HCT116 (cell line): ENCODE results near the gene ANKRD29. TPM values are rescaled to one million over a fixed set of nuclear protein-coding genes. Genes with fewer than 3 reads are reported as not detected.

ENCODE experiments used
- ATAC-seq: fragments of 200-7000 bp; cut with Tn5 transposase; 2 replicates; pipeline ENCODE4 v1.9.1; 2020; ENCODE audit warnings: mild to moderate bottlenecking, moderate library complexity
- BruUV-seq: library from RNA; stranded (reverse); fragments of 400-500 nt; replicated peaks from 2 replicates; lab custom pipeline; 2021; lab: Mats Ljungman, UMichigan
- CTCF ChIA-PET: fragments of 300-600 bp; sonication (Branson Sonifier 250); formaldehyde crosslinking; loops from one replicate; lab custom pipeline; 2021; ENCODE audit warnings: antibody characterized with exemption; lab: Charles Lee
- POLR2A ChIA-PET: fragments of 300-600, 350-600 bp; sonication (Branson Sonifier 250); formaldehyde crosslinking; loops from one replicate; lab custom pipeline; 2021; ENCODE audit warnings: antibody characterized with exemption; lab: Charles Lee
- RAD21 ChIA-PET, 2 experiments: fragments of 300-600 bp; sonication (Branson Sonifier 250); formaldehyde crosslinking; loops; one replicate each; lab custom pipeline; 2023; ENCODE audit warnings: low total read pairs in 2 of 2; ENCODE audit not compliant: uncharacterized antibody in 2 of 2, unreplicated experiment in 2 of 2, low non-redundant PET in 1 of 2; lab: Charles Lee
- DNase-seq: peaks from one replicate; pipeline ENCODE4 v3.0.0-alpha.2; 2010; ENCODE audit warnings: low read depth, low spot score
- H2AFZ ChIP-seq: fragments of 200-600 bp; shearing (Covaris generic), sonication (generic); 2 replicates; pipeline ENCODE4 v1.6.1; 2017; ENCODE audit warnings: low read depth, mixed run types, mixed read lengths, antibody characterized with exemption, low read length; ENCODE audit not compliant: poor library complexity, severe bottlenecking
- H3K27ac ChIP-seq: 2 replicates; pipeline ENCODE4 v1.5.1; 2012; ENCODE audit warnings: low read depth, low read length
- H3K27me3 ChIP-seq: fragments of 200-600 bp; sonication (generic); 2 replicates; pipeline ENCODE4 v1.6.1; 2016; ENCODE audit warnings: mixed run types, low read length, mixed read lengths; ENCODE audit not compliant: insufficient read depth
- H3K36me3 ChIP-seq, 2 experiments: fragments of 200-500 bp in 1 of 2; fragments of 200-600 bp in 1 of 2; sonication (Bioruptor generic) in 1 of 2; sonication (generic) in 1 of 2; 2 replicates each; pipeline versions ENCODE4 v1.5.1 to v1.6.1; 2014 to 2016; ENCODE audit warnings: low read length in 2 of 2, inconsistent platforms in 1 of 2, mixed read lengths in 1 of 2, mixed run types in 1 of 2; ENCODE audit not compliant: insufficient read depth in 2 of 2, control insufficient read depth in 1 of 2
- H3K4me1 ChIP-seq, 2 experiments: fragments of 200-600 bp in 1 of 2; sonication (generic) in 1 of 2; 2 replicates each; pipeline versions ENCODE4 v1.5.1 to v1.6.1; 2012 to 2017; ENCODE audit warnings: low read length in 2 of 2, inconsistent platforms in 1 of 2, mild to moderate bottlenecking in 1 of 2, mixed read lengths in 1 of 2, mixed run types in 1 of 2, moderate library complexity in 1 of 2; ENCODE audit not compliant: insufficient read depth in 2 of 2, control insufficient read depth in 1 of 2
- H3K4me2 ChIP-seq: fragments of 200-600 bp; sonication (generic); 2 replicates; pipeline ENCODE4 v1.6.1; 2017; ENCODE audit warnings: mixed run types, low read length, mixed read lengths
- H3K4me3 ChIP-seq, 2 experiments: fragments of 200-600 bp in 1 of 2; sonication (generic) in 1 of 2; replicated peaks in 1 of 2; 2 replicates each; pipeline ENCODE4 v1.5.1; 2011 to 2016; ENCODE audit warnings: low read length in 2 of 2, control low read depth in 1 of 2, low read depth in 1 of 2, mild to moderate bottlenecking in 1 of 2, mixed read lengths in 1 of 2, mixed run types in 1 of 2
- H3K79me2 ChIP-seq: fragments of 200-600 bp; sonication (generic); 2 replicates; pipeline ENCODE4 v1.6.1; 2017; ENCODE audit warnings: mild to moderate bottlenecking, mixed run types, low read length, moderate library complexity, mixed read lengths; ENCODE audit not compliant: insufficient read depth
- H3K9ac ChIP-seq: fragments of 200-600 bp; sonication (generic); 2 replicates; pipeline ENCODE4 v1.6.1; 2016; ENCODE audit warnings: low read length, mixed read lengths
- H3K9me2 ChIP-seq: fragments of 200-600 bp; sonication (generic), shearing (Covaris generic); 2 replicates; pipeline ENCODE4 v1.6.1; 2017; ENCODE audit warnings: mixed run types, mild to moderate bottlenecking, moderate library complexity; ENCODE audit not compliant: insufficient read depth
- H3K9me3 ChIP-seq, 2 experiments: fragments of 200-500 bp in 1 of 2; fragments of 200-600 bp in 1 of 2; sonication (Bioruptor generic) in 1 of 2; sonication (generic) in 1 of 2; 2 replicates each; pipeline ENCODE4 v1.6.1; 2014 to 2017; ENCODE audit warnings: low read length in 2 of 2, mixed read lengths in 2 of 2, inconsistent platforms in 1 of 2, low read depth in 1 of 2, mild to moderate bottlenecking in 1 of 2, mixed run types in 1 of 2, moderate library complexity in 1 of 2; ENCODE audit not compliant: control insufficient read depth in 1 of 2, insufficient read depth in 1 of 2
- H4K20me1 ChIP-seq: fragments of 200-600 bp; sonication (generic), shearing (Covaris generic); 2 replicates; pipeline ENCODE4 v1.6.1; 2017; ENCODE audit warnings: mixed run types, mild to moderate bottlenecking, moderate library complexity; ENCODE audit not compliant: insufficient read depth
- ATF3 ChIP-seq: IDR thresholded peaks from 2 replicates; pipeline ENCODE4 v1.6.1; 2012
- CBX3 ChIP-seq: IDR thresholded peaks from 2 replicates; pipeline ENCODE4 v1.6.1; 2012; ENCODE audit warnings: low read depth
- EGR1 ChIP-seq: IDR thresholded peaks from 2 replicates; pipeline ENCODE4 v1.6.1; 2012; ENCODE audit warnings: low read depth
- MAX ChIP-seq: IDR thresholded peaks from 2 replicates; pipeline ENCODE4 v1.6.1; 2012
- POLR2A ChIP-seq: IDR thresholded peaks from 2 replicates; pipeline ENCODE4 v1.7.0; 2011; ENCODE audit warnings: borderline replicate concordance; ENCODE audit not compliant: insufficient read depth, insufficient read length; ENCODE audit errors: extremely low read depth
- REST ChIP-seq: IDR thresholded peaks from 2 replicates; pipeline ENCODE4 v1.6.1; 2012; ENCODE audit warnings: low read depth
- SIN3A ChIP-seq: IDR thresholded peaks from 2 replicates; pipeline ENCODE4 v1.6.1; 2012; ENCODE audit warnings: low read depth
- SRF ChIP-seq: IDR thresholded peaks from 2 replicates; pipeline ENCODE4 v1.6.1; 2012; ENCODE audit warnings: low read depth
- YY1 ChIP-seq: IDR thresholded peaks from 2 replicates; pipeline ENCODE4 v1.6.1; 2011; ENCODE audit warnings: low read length, low read depth, moderate library complexity, mild to moderate bottlenecking; ENCODE audit not compliant: insufficient replicate concordance; ENCODE audit errors: extremely low read depth
- ZBTB33 ChIP-seq: IDR thresholded peaks from 2 replicates; pipeline ENCODE4 v1.6.1; 2011; ENCODE audit warnings: mild to moderate bottlenecking, low read length, moderate library complexity; ENCODE audit not compliant: insufficient replicate concordance; ENCODE audit errors: extremely low read depth
- ZNF274 ChIP-seq: fragments of 200-500 bp; sonication (Bioruptor generic); IDR thresholded peaks from 2 replicates; pipeline ENCODE4 v1.6.1; 2014; ENCODE audit warnings: mild to moderate bottlenecking, low read depth, low read length, inconsistent platforms
- intact Hi-C: fragments of 100-400 bp; cut with micrococcal nuclease; formaldehyde crosslinking; loops from 2 replicates; pipeline ENCODE4 v1.10.0; 2022
- total RNA-seq: library from RNA; stranded (reverse); gene quantifications from one replicate; pipeline ENCODE4 v1.2.1, GENCODE V29; 2021; ENCODE audit not compliant: unreplicated experiment

ANKRD29 gene
- total RNA-seq, 1 experiment from 2014 or later: 8.8 TPM

GRCh38 chr18:23551978-23552377 lies 110.7 kb downstream of the ANKRD29 start:
- Histone ChIP-seq H3K27ac (no peak overlapping the region), H3K9ac (no peak overlapping the region), H3K4me1 (peaks cover 17 to 25% of the 10 kb centered on the region in 2 experiments), H3K27me3 (no peaks in the 10 kb centered on the region), H3K79me2 (no peaks in the 10 kb centered on the region), H3K4me2 (no peak overlapping the region), H3K9me2 (no peaks in the 10 kb centered on the region), H3K36me3 (peaks cover 34 to 41% of the 10 kb centered on the region in 2 experiments), H3K4me3 (no peak overlapping the region), H2AFZ (no peak overlapping the region), H3K9me3 (no peaks in the 10 kb centered on the region), H4K20me1 (no peaks in the 10 kb centered on the region)
- ChIA-PET CTCF (no interaction called here), RAD21 (no interaction called here), POLR2A (no interaction called here)
- no peak for DNase-seq
- intact Hi-C loops: no loop called here
- no peak for ATAC-seq
- TF ChIP-seq EGR1 (no peak), ZBTB33 (no peak), MAX (no peak), SIN3A (no peak), ATF3 (no peak)
- BruUV-seq: no TSS peak

GRCh38 chr18:23550898-23551297 lies 111.8 kb downstream of the ANKRD29 start:
- Histone ChIP-seq H4K20me1 (no peaks in the 10 kb centered on the region), H3K9me3 (no peaks in the 10 kb centered on the region), H2AFZ (no peak overlapping the region), H3K9me2 (no peaks in the 10 kb centered on the region), H3K9ac (no peak overlapping the region), H3K4me1 (peaks cover 18 to 33% of the 10 kb centered on the region in 2 experiments), H3K27me3 (no peaks in the 10 kb centered on the region), H3K4me2 (no peak overlapping the region), H3K4me3 (no peak overlapping the region), H3K79me2 (no peaks in the 10 kb centered on the region), H3K36me3 (peaks cover 33 to 36% of the 10 kb centered on the region in 2 experiments), H3K27ac (no peak overlapping the region)
- intact Hi-C loops: no loop called here
- ChIA-PET RAD21 (no interaction called here), CTCF (interaction anchor here (0.7 kb wide), 1 partner anchor 694 kb away, joined by 3 read pairs; no protein-coding TSS in a partner anchor), POLR2A (no interaction called here)
- no TSS peak for BruUV-seq
- ATAC-seq: no peak
- DNase-seq: no peak
- TF ChIP-seq SRF: no peak
- no peak for TF ChIP-seq POLR2A
- TF ChIP-seq REST: no peak
- TF ChIP-seq CBX3: no peak
- TF ChIP-seq YY1: no peak
- no peak for TF ChIP-seq ZBTB33
- TF ChIP-seq ZNF274: no peak
